ENCODE measurements around the gene TMEM248. TPM values are rescaled to one million over a fixed set of nuclear protein-coding genes. Genes with fewer than 3 reads are reported as not detected.
A peak's percentile ranks its signal among the peaks of the same experiment; 100 is the strongest.

Gene TMEM248
- total RNA-seq, 4 donors from 2014 or later, result 55.6 to 83.9 (median 78.2) TPM

GRCh38 chr7:66919304-66919703 lies 1.7 kb upstream of the TMEM248 start:
- intact Hi-C loops (cut with DNase I; ENCODE audit: low total_unique reads), result no loop called here
- 89 to 100% methylated on average over 1 of the region's 1 CpG for WGBS, 2 donors
- TF ChIP-seq POLR2A (IDR thresholded peaks at IDR 0.05) (no peak), CTCF (IDR thresholded peaks at IDR 0.05) (no peak)
- DNase-seq (ENCODE audit: low spot score in 2 of 2), result no peak
- H3K4me3 ChIP-seq (ENCODE audit: low read depth, poor library complexity, severe bottlenecking), result no peak overlapping the region

GRCh38 chr7:66919704-66920103 lies 1.3 kb upstream of the TMEM248 start:
- H3K4me3 ChIP-seq (ENCODE audit: low read depth, poor library complexity, severe bottlenecking), result no peak overlapping the region
- DNase-seq (ENCODE audit: low spot score in 2 of 2), result no peak
- intact Hi-C loops (cut with DNase I; ENCODE audit: low total_unique reads), result no loop called here
- TF ChIP-seq POLR2A (IDR thresholded peaks at IDR 0.05) (no peak), CTCF (IDR thresholded peaks at IDR 0.05) (no peak)
- WGBS, 2 donors, result 97 to 98% methylated on average over 4 of the region's 4 CpGs

GRCh38 chr7:66920256-66920655 lies 769 bp upstream of the TMEM248 start:
- no peak for DNase-seq (ENCODE audit: low spot score in 2 of 2)
- 78 to 81% methylated on average over 3 of the region's 3 CpGs for WGBS, 2 donors
- TF ChIP-seq POLR2A (IDR thresholded peaks at IDR 0.05) (no peak), CTCF (IDR thresholded peaks at IDR 0.05) (no peak)
- intact Hi-C loops (cut with DNase I; ENCODE audit: low total_unique reads), result no loop called here
- H3K4me3 ChIP-seq (ENCODE audit: low read depth, poor library complexity, severe bottlenecking), result no peak overlapping the region

GRCh38 chr7:66921396-66921917 lies 432 bp downstream of the TMEM248 start:
- no peak for TF ChIP-seq POLR2A (IDR thresholded peaks at IDR 0.05)
- TF ChIP-seq CTCF (IDR thresholded peaks at IDR 0.05), result no peak
- peak in 1 of 2 donors; percentile 21 for DNase-seq (ENCODE audit: low spot score in 2 of 2)
- 0 to 1% methylated on average over 18 to 21 of the region's 47 CpGs for WGBS, 2 donors
- H3K4me3 ChIP-seq (ENCODE audit: low read depth, poor library complexity, severe bottlenecking), result peak overlapping the region; percentile 98
- intact Hi-C loops (cut with DNase I; ENCODE audit: low total_unique reads), result no loop called here

DNA sequence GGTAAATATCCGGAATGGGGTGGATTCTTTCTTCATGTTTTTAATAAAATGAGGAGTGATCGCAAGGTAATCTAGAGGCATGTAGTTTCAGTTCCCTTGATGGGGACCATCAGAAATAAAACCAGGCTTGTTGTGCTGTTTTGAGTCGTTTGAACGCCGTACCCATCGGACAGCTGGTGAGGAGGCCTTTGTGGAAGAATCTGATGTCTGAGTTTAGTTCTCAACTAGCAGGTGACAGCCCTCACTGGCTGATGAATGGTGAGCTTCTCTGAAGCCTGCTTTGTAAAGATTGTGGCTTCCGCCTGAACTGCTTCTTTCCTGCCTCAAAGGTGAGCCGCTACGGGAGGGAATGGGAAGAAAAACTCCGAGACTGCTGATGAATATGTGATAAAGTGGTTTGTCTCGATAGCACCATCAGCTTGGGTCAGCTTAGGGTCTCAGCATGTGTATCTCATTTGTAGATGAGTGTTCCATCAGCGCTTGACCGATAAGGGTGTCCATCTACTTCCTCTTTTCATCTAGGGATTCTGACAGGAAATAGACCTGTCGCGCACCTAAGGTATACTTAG lies 977 bp downstream of the TMEM248 start:
- peak overlapping the region; percentile 98 for H3K4me3 ChIP-seq (ENCODE audit: low read depth, poor library complexity, severe bottlenecking)
- 12% methylated on average over 15 of the region's 15 CpGs for WGBS, 2 donors
- DNase-seq (ENCODE audit: low spot score in 2 of 2), result no peak
- intact Hi-C loops (cut with DNase I; ENCODE audit: low total_unique reads), result no loop called here
- no peak for TF ChIP-seq CTCF (IDR thresholded peaks at IDR 0.05)
- TF ChIP-seq POLR2A (IDR thresholded peaks at IDR 0.05), result no peak

GRCh38 chr7:66925255-66925654 lies 4.2 kb downstream of the TMEM248 start:
- TF ChIP-seq POLR2A (IDR thresholded peaks at IDR 0.05) (no peak), CTCF (IDR thresholded peaks at IDR 0.05) (no peak)
- no peak for DNase-seq (ENCODE audit: low spot score in 2 of 2)
- 78 to 90% methylated on average over 3 of the region's 3 CpGs for WGBS, 2 donors
- no peak overlapping the region for H3K4me3 ChIP-seq (ENCODE audit: low read depth, poor library complexity, severe bottlenecking)
- intact Hi-C loops (cut with DNase I; ENCODE audit: low total_unique reads), result no loop called here

Measured in lower leg skin (tissue), 4 donors.